Activated CD4-positive, alpha-beta T cell treated with anti-CD3 and anti-CD28 coated beads, Interleukin-2, amount 10 ng/mL, durations not matched to agents 24 days and 14 days (primary cell): ENCODE results near the gene CCDC124. TPM values are rescaled to one million over a fixed set of nuclear protein-coding genes. Genes with fewer than 3 reads are reported as not detected.
A peak's percentile ranks its signal among the peaks of the same experiment; 100 is the strongest.
"Not testable (repeated sequence)": the region's sequence is repeated elsewhere in the genome, so short reads cannot be mapped to it uniquely, and the experiment has no call there.

ENCODE experiments used
- DNase-seq: peaks from one replicate; pipeline ENCODE4 v3.0.0; 2022
- H3K27ac Mint-ChIP-seq: one replicate; pipeline ENCODE4 v1.8.0; 2022; ENCODE audit warnings: mild to moderate bottlenecking, mixed read lengths
- H3K27me3 Mint-ChIP-seq: one replicate; pipeline ENCODE4 v1.8.0; 2022; ENCODE audit warnings: mixed read lengths
- H3K36me3 Mint-ChIP-seq: one replicate; pipeline ENCODE4 v1.8.0; 2022; ENCODE audit warnings: low read depth, mild to moderate bottlenecking, mixed read lengths
- H3K4me1 Mint-ChIP-seq: one replicate; pipeline ENCODE4 v1.8.0; 2021; ENCODE audit warnings: mixed read lengths
- H3K4me3 Mint-ChIP-seq: one replicate; pipeline ENCODE4 v1.8.0; 2022; ENCODE audit warnings: mild to moderate bottlenecking, moderate library complexity, mixed read lengths
- H3K9me3 Mint-ChIP-seq: one replicate; pipeline ENCODE4 v1.8.0; 2021; ENCODE audit warnings: mixed read lengths
- intact Hi-C: fragments of 100-400 bp; cut with micrococcal nuclease; formaldehyde crosslinking; loops from one replicate; pipeline ENCODE4 v1.15.1; 2023
- total RNA-seq: library from RNA; stranded (reverse); gene quantifications from 2 replicates; pipeline ENCODE4 v1.2.3, GENCODE V29; 2022

The CCDC124 gene
- 126 and 136 TPM in 2 replicates for total RNA-seq

GRCh38 chr19:17932485-17933338 lies at the start of gene CCDC124:
CCDC124 (plus strand) TSS chr19:17933015; CDS start chr19:17936421, 3,406 bp downstream.
- peak within 1 kb of the TSS; percentile 92 for H3K4me3 Mint-ChIP-seq
- no peaks in the 10 kb centered on the region for H3K9me3 Mint-ChIP-seq
- H3K27me3 Mint-ChIP-seq: no peaks in the 10 kb centered on the region
- peak within 1 kb of the TSS; percentile 94 for H3K27ac Mint-ChIP-seq
- H3K36me3 Mint-ChIP-seq: peaks cover 13% of the 10 kb centered on the region
- DNase-seq: peak; percentile 98
- intact Hi-C loops: loop anchor here (1.0 to 2.0 kb wide), 3 partner anchors 16 to 73 kb away; partner anchors contain the start of gene RPL18A
- H3K4me1 Mint-ChIP-seq: peaks cover 18% of the 10 kb centered on the region

- H3K27ac Mint-ChIP-seq: no peak overlapping the region
- intact Hi-C loops: no loop called here
These were observed 49.0 kb upstream of the CCDC124 start for GRCh38 chr19:17883627-17884410.

GRCh38 chr19:17886515-17886914 lies 46.3 kb upstream of the CCDC124 start:
- intact Hi-C loops: no loop called here
- H3K36me3 Mint-ChIP-seq: no peaks in the 10 kb centered on the region
- no peaks in the 10 kb centered on the region for H3K9me3 Mint-ChIP-seq
- H3K27me3 Mint-ChIP-seq: no peaks in the 10 kb centered on the region
- H3K27ac Mint-ChIP-seq: no peak overlapping the region
- DNase-seq: no peak
- no peaks in the 10 kb centered on the region for H3K4me1 Mint-ChIP-seq
- H3K4me3 Mint-ChIP-seq: no peak overlapping the region

More at GRCh38 chr19:17883627-17884410, 49.0 kb upstream of the CCDC124 start:
- Mint-ChIP-seq H3K4me3 (no peak overlapping the region), H3K9me3 (no peaks in the 10 kb centered on the region), H3K4me1 (no peaks in the 10 kb centered on the region), H3K27me3 (no peaks in the 10 kb centered on the region), H3K36me3 (no peaks in the 10 kb centered on the region)
- no peak for DNase-seq

GRCh38 chr19:17887221-17887620 lies 45.6 kb upstream of the CCDC124 start:
- H3K4me3 Mint-ChIP-seq, H3K9me3 Mint-ChIP-seq, intact Hi-C loops: not testable (repeated sequence)

GRCh38 chr19:17888260-17888659 lies 44.6 kb upstream of the CCDC124 start:
- no peaks in the 10 kb centered on the region for H3K4me1 Mint-ChIP-seq
- intact Hi-C loops: no loop called here

More at GRCh38 chr19:17887221-17887620, 45.6 kb upstream of the CCDC124 start:
- not testable (repeated sequence) for H3K27me3 Mint-ChIP-seq, H3K36me3 Mint-ChIP-seq, H3K27ac Mint-ChIP-seq, DNase-seq, H3K4me1 Mint-ChIP-seq

GRCh38 chr19:17889609-17890214 lies 43.1 kb upstream of the CCDC124 start:
- Mint-ChIP-seq H3K9me3 (no peaks in the 10 kb centered on the region), H3K27me3 (no peaks in the 10 kb centered on the region), H3K27ac (no peak overlapping the region), H3K36me3 (no peaks in the 10 kb centered on the region), H3K4me3 (no peak overlapping the region), H3K4me1 (no peaks in the 10 kb centered on the region)
- DNase-seq: peak; percentile 76
- intact Hi-C loops: no loop called here

More at GRCh38 chr19:17888260-17888659, 44.6 kb upstream of the CCDC124 start:
- no peak overlapping the region for H3K4me3 Mint-ChIP-seq
- no peaks in the 10 kb centered on the region for H3K36me3 Mint-ChIP-seq
- no peaks in the 10 kb centered on the region for H3K27me3 Mint-ChIP-seq
- no peak for DNase-seq
- no peak overlapping the region for H3K27ac Mint-ChIP-seq
- H3K9me3 Mint-ChIP-seq: no peaks in the 10 kb centered on the region

GRCh38 chr19:17893766-17894165 lies 39.0 kb upstream of the CCDC124 start:
- no peaks in the 10 kb centered on the region for H3K9me3 Mint-ChIP-seq
- intact Hi-C loops: no loop called here
- peaks cover under 1% of the 10 kb centered on the region for H3K27me3 Mint-ChIP-seq
- no peaks in the 10 kb centered on the region for H3K36me3 Mint-ChIP-seq
- H3K27ac Mint-ChIP-seq: no peak overlapping the region
- no peak overlapping the region for H3K4me3 Mint-ChIP-seq
- no peak for DNase-seq
- no peaks in the 10 kb centered on the region for H3K4me1 Mint-ChIP-seq

GRCh38 chr19:17902701-17903100 lies 30.1 kb upstream of the CCDC124 start:
- H3K9me3 Mint-ChIP-seq: no peaks in the 10 kb centered on the region
- H3K4me1 Mint-ChIP-seq: no peaks in the 10 kb centered on the region
- no peak for DNase-seq
- H3K36me3 Mint-ChIP-seq: no peaks in the 10 kb centered on the region
- intact Hi-C loops: no loop called here
- H3K4me3 Mint-ChIP-seq: no peak overlapping the region
- peaks cover 13% of the 10 kb centered on the region for H3K27me3 Mint-ChIP-seq
- H3K27ac Mint-ChIP-seq: no peak overlapping the region

GRCh38 chr19:17908244-17908643 lies 24.6 kb upstream of the CCDC124 start:
- no peaks in the 10 kb centered on the region for H3K4me1 Mint-ChIP-seq
- no peak for DNase-seq
- no peak overlapping the region for H3K27ac Mint-ChIP-seq
- peaks cover 1% of the 10 kb centered on the region for H3K36me3 Mint-ChIP-seq
- no peaks in the 10 kb centered on the region for H3K9me3 Mint-ChIP-seq
- H3K27me3 Mint-ChIP-seq: peaks cover 1% of the 10 kb centered on the region
- H3K4me3 Mint-ChIP-seq: no peak overlapping the region
- intact Hi-C loops: no loop called here

- no peak for DNase-seq
- Mint-ChIP-seq H3K36me3 (peaks cover 1% of the 10 kb centered on the region), H3K27me3 (peaks cover under 1% of the 10 kb centered on the region), H3K9me3 (no peaks in the 10 kb centered on the region), H3K4me3 (no peak overlapping the region), H3K27ac (no peak overlapping the region), H3K4me1 (no peaks in the 10 kb centered on the region)
- intact Hi-C loops: no loop called here
These were observed 23.6 kb upstream of the CCDC124 start for GRCh38 chr19:17909003-17909732.

- no peaks in the 10 kb centered on the region for H3K4me1 Mint-ChIP-seq
- H3K4me3 Mint-ChIP-seq: no peak overlapping the region
- no peak overlapping the region for H3K27ac Mint-ChIP-seq
- intact Hi-C loops: no loop called here
- H3K36me3 Mint-ChIP-seq: peaks cover 1% of the 10 kb centered on the region
- H3K9me3 Mint-ChIP-seq: no peaks in the 10 kb centered on the region
- no peaks in the 10 kb centered on the region for H3K27me3 Mint-ChIP-seq
- no peak for DNase-seq
These were observed 21.9 kb upstream of the CCDC124 start for GRCh38 chr19:17910791-17911360.

GRCh38 chr19:17915940-17916593 lies 16.7 kb upstream of the CCDC124 start:
- no peaks in the 10 kb centered on the region for H3K4me1 Mint-ChIP-seq
- no peaks in the 10 kb centered on the region for H3K27me3 Mint-ChIP-seq
- H3K27ac Mint-ChIP-seq: no peak overlapping the region
- no peaks in the 10 kb centered on the region for H3K36me3 Mint-ChIP-seq
- intact Hi-C loops: no loop called here
- no peak overlapping the region for H3K4me3 Mint-ChIP-seq
- no peak for DNase-seq
- H3K9me3 Mint-ChIP-seq: no peaks in the 10 kb centered on the region

- H3K27me3 Mint-ChIP-seq, H3K9me3 Mint-ChIP-seq, H3K27ac Mint-ChIP-seq, H3K36me3 Mint-ChIP-seq, H3K4me1 Mint-ChIP-seq, DNase-seq, intact Hi-C loops, H3K4me3 Mint-ChIP-seq: not testable (repeated sequence)
These were observed 14.7 kb upstream of the CCDC124 start for GRCh38 chr19:17918151-17918550.
